Smooth muscle cell (in vitro differentiated cells): ENCODE data around the gene SNX7. TPM values are rescaled to one million over a fixed set of nuclear protein-coding genes. Genes with fewer than 3 reads are reported as not detected.

Source experiments
- DNase-seq: peaks from one replicate; lab custom pipeline; 2025; ENCODE audit not compliant: unreplicated experiment; lab: John Stamatoyannopoulos, UW
- H2AFZ ChIP-seq: fragments of 200-600 bp; sonication (generic); 2 replicates; pipeline ENCODE4 v1.6.0; 2016; ENCODE audit warnings: antibody characterized with exemption, low read depth, mild to moderate bottlenecking
- H3F3A ChIP-seq: fragments of 200-600 bp; sonication (generic); 2 replicates; pipeline ENCODE4 v1.6.0; 2017; ENCODE audit warnings: antibody characterized with exemption, low read depth
- H3K27ac ChIP-seq: fragments of 200-600 bp; sonication (generic); 2 replicates; pipeline ENCODE4 v1.5.1; 2016; ENCODE audit warnings: low read depth, mild to moderate bottlenecking
- H3K27me3 ChIP-seq: fragments of 200-600 bp; sonication (generic); 2 replicates; pipeline ENCODE4 v1.6.1; 2016; ENCODE audit warnings: low read depth, mild to moderate bottlenecking
- H3K36me3 ChIP-seq: fragments of 200-600 bp; sonication (generic); 2 replicates; pipeline ENCODE4 v1.5.1; 2016; ENCODE audit warnings: low read depth
- H3K4me1 ChIP-seq: fragments of 200-600 bp; sonication (generic); 2 replicates; pipeline ENCODE4 v1.5.1; 2016; ENCODE audit warnings: low read depth
- H3K4me2 ChIP-seq: fragments of 200-600 bp; sonication (generic); 2 replicates; pipeline ENCODE4 v1.6.0; 2016; ENCODE audit warnings: mild to moderate bottlenecking
- H3K4me3 ChIP-seq: fragments of 200-600 bp; sonication (generic); 2 replicates; pipeline ENCODE4 v1.5.1; 2016; ENCODE audit warnings: mild to moderate bottlenecking
- H3K79me2 ChIP-seq: fragments of 200-600 bp; sonication (generic); 2 replicates; pipeline ENCODE4 v1.6.0; 2016; ENCODE audit warnings: low read depth, mild to moderate bottlenecking
- H3K9ac ChIP-seq: fragments of 200-600 bp; sonication (generic); 2 replicates; pipeline ENCODE4 v1.6.0; 2016; ENCODE audit warnings: low read depth
- H3K9me3 ChIP-seq: fragments of 200-600 bp; sonication (generic); replicated peaks from 2 replicates; pipeline ENCODE4 v1.5.1; 2016; ENCODE audit warnings: low read depth
- H4K20me1 ChIP-seq: fragments of 200-600 bp; sonication (generic); 2 replicates; pipeline ENCODE4 v1.6.0; 2016; ENCODE audit warnings: low read depth
- WGBS: methylation state at CpG from one replicate; pipeline ENCODE4 v1.1.7; 2016; ENCODE audit warnings: low lambda C conversion rate; 5-methylcytosine and 5-hydroxymethylcytosine counted together
- polyA plus RNA-seq: library from polyadenylated mRNA; unstranded; fragments of >200 nt; fragmentation: Nextera tagmentation; extraction: Ambion mirVana; gene quantifications from 2 replicates; pipeline ENCODE4 v1.2.1, GENCODE V29; 2016
- total RNA-seq: library from RNA; depleted of rRNA; stranded (reverse); fragments of >200 nt; gene quantifications from 2 replicates; pipeline ENCODE4 v1.2.3, GENCODE V29; 2014
- TF ChIP-seq, protein P1 (sequence below): fragments of 200-600 bp; sonication (generic); IDR thresholded peaks from 2 replicates; pipeline ENCODE4 v1.5.1; 2017; ENCODE audit warnings: borderline replicate concordance, mild to moderate bottlenecking, antibody characterized with exemption; ENCODE audit not compliant: insufficient read depth, poor library complexity, severe bottlenecking

The SNX7 gene
- total and polyA plus RNA-seq, 2 experiments from 2014 or later, result 40.0 to 46.0 TPM

DNA sequence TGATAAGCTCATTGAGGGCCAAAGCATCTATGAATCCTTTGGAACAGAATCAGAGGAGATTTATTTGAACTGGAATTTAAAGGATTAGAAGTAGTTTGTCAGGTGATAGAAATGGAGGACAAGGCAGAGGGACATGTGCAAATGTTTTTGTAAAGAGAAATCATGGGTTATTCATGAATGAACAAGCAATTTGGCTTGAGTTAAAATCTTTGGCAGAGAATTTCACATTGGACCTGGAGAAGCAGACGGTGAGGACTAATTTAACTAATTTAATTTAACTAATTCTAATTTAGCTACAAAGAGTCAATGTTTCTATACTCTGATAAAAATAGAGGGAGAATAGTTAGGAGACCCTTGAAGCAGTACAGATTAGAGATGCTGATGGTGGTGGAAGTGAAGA, 36.3 kb downstream of the SNX7 start:
- Histone ChIP-seq H3K27ac (no peak overlapping the region), H3K9me3 (no peaks in the 10 kb centered on the region), H3K79me2 (no peaks in the 10 kb centered on the region), H4K20me1 (no peaks in the 10 kb centered on the region), H3K4me3 (no peak overlapping the region), H3K27me3 (no peaks in the 10 kb centered on the region), H2AFZ (no peak overlapping the region), H3K9ac (no peak overlapping the region), H3F3A (no peaks in the 10 kb centered on the region), H3K4me2 (no peak overlapping the region), H3K4me1 (no peaks in the 10 kb centered on the region), H3K36me3 (no peaks in the 10 kb centered on the region)
- TF ChIP-seq, protein P1, sequence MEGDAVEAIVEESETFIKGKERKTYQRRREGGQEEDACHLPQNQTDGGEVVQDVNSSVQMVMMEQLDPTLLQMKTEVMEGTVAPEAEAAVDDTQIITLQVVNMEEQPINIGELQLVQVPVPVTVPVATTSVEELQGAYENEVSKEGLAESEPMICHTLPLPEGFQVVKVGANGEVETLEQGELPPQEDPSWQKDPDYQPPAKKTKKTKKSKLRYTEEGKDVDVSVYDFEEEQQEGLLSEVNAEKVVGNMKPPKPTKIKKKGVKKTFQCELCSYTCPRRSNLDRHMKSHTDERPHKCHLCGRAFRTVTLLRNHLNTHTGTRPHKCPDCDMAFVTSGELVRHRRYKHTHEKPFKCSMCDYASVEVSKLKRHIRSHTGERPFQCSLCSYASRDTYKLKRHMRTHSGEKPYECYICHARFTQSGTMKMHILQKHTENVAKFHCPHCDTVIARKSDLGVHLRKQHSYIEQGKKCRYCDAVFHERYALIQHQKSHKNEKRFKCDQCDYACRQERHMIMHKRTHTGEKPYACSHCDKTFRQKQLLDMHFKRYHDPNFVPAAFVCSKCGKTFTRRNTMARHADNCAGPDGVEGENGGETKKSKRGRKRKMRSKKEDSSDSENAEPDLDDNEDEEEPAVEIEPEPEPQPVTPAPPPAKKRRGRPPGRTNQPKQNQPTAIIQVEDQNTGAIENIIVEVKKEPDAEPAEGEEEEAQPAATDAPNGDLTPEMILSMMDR, result no peak
- WGBS, result 97% methylated on average over 1 of the region's 1 CpG
- no peak for DNase-seq

DNA sequence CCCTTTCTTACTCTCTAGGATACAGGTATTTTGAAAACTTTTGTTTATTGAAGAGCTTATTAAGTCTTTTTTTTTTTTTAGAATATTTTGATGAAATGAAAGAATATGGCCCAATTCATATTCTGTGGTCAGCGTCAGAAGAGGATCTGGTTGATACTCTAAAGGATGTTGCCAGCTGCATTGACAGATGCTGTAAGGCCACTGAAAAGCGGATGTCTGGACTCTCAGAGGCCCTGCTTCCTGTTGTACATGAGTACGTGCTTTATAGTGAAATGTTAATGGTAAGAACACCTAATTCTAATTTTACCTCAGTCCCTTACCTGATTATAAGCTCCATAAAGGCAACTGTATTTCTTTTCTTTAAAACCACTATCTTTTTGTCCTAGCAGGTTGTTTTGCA, 37.1 kb downstream of the SNX7 start:
- H3K9me3 ChIP-seq, result no peaks in the 10 kb centered on the region
- H3K27me3 ChIP-seq, result no peaks in the 10 kb centered on the region
- H4K20me1 ChIP-seq, result no peaks in the 10 kb centered on the region
- no peak for DNase-seq
- no peaks in the 10 kb centered on the region for H3K36me3 ChIP-seq
- H3K4me3 ChIP-seq, result no peak overlapping the region
- no peak overlapping the region for H3K4me2 ChIP-seq
- WGBS, result 88% methylated on average over 3 of the region's 3 CpGs
- H3K79me2 ChIP-seq, result no peaks in the 10 kb centered on the region
- no peak overlapping the region for H3K27ac ChIP-seq
- no peak overlapping the region for H2AFZ ChIP-seq
- H3F3A ChIP-seq, result no peaks in the 10 kb centered on the region
- TF ChIP-seq, protein P1, result no peak
- no peaks in the 10 kb centered on the region for H3K4me1 ChIP-seq
- no peak overlapping the region for H3K9ac ChIP-seq

GRCh38 chr1:98700228-98700627, 38.7 kb downstream of the SNX7 start:
- no peak overlapping the region for H3K27ac ChIP-seq
- H3K36me3 ChIP-seq, result no peaks in the 10 kb centered on the region
- H3K4me3 ChIP-seq, result no peak overlapping the region
- no peaks in the 10 kb centered on the region for H3K4me1 ChIP-seq
- H2AFZ ChIP-seq, result no peak overlapping the region
- no peaks in the 10 kb centered on the region for H3F3A ChIP-seq
- no peaks in the 10 kb centered on the region for H4K20me1 ChIP-seq
- H3K79me2 ChIP-seq, result no peaks in the 10 kb centered on the region
- H3K4me2 ChIP-seq, result peak overlapping the region; percentile 59
- H3K27me3 ChIP-seq, result no peaks in the 10 kb centered on the region
- TF ChIP-seq, protein P1, result no peak
- no peaks in the 10 kb centered on the region for H3K9me3 ChIP-seq
- DNase-seq, result no peak
- no peak overlapping the region for H3K9ac ChIP-seq

GRCh38 chr1:98702976-98703375, 41.5 kb downstream of the SNX7 start:
- Histone ChIP-seq H3K27me3 (no peaks in the 10 kb centered on the region), H3K4me3 (no peak overlapping the region), H3F3A (no peaks in the 10 kb centered on the region), H3K9ac (no peak overlapping the region), H2AFZ (no peak overlapping the region), H3K79me2 (no peaks in the 10 kb centered on the region), H3K4me1 (no peaks in the 10 kb centered on the region), H3K27ac (no peak overlapping the region), H3K4me2 (no peak overlapping the region), H3K9me3 (no peaks in the 10 kb centered on the region), H3K36me3 (no peaks in the 10 kb centered on the region), H4K20me1 (no peaks in the 10 kb centered on the region)
- TF ChIP-seq, protein P1, result no peak
- DNase-seq, result no peak
- WGBS, result 95% methylated on average over 1 of the region's 1 CpG
